PFSK-1 (cell line): ENCODE data around the gene CIITA.

Experiments
- FOXP2 ChIP-seq: optimal IDR thresholded peaks from 2 replicates; pipeline ENCODE3; 2011; ENCODE audit warnings: borderline replicate concordance, control low read depth, inconsistent platforms; ENCODE audit not compliant: insufficient read depth; ENCODE audit errors: extremely low read length, extremely low read depth
- POLR2AphosphoS5 ChIP-seq: IDR thresholded peaks from 2 replicates; pipeline ENCODE4 v1.6.1; 2012; ENCODE audit warnings: low read depth, mild to moderate bottlenecking, control low read depth, low read length, moderate library complexity
- REST ChIP-seq, 2 experiments: IDR thresholded peaks; 2 replicates each; pipeline versions ENCODE4 v1.6.1 to v1.8.0; 2011 to 2012; ENCODE audit warnings: low read depth in 2 of 2, low read length in 2 of 2, control low read depth in 1 of 2, inconsistent platforms in 1 of 2, mild to moderate bottlenecking in 1 of 2, moderate library complexity in 1 of 2; ENCODE audit not compliant: insufficient read depth in 1 of 2
- SIN3A ChIP-seq: IDR thresholded peaks from 2 replicates; pipeline ENCODE4 v1.6.1; 2012; ENCODE audit warnings: mild to moderate bottlenecking, low read length, moderate library complexity, borderline replicate concordance; ENCODE audit not compliant: insufficient read depth
- TAF1 ChIP-seq: IDR thresholded peaks from 2 replicates; pipeline ENCODE4 v1.6.1; 2012; ENCODE audit warnings: low read length, control low read depth, borderline replicate concordance; ENCODE audit not compliant: insufficient read depth

CIITA gene

DNA sequence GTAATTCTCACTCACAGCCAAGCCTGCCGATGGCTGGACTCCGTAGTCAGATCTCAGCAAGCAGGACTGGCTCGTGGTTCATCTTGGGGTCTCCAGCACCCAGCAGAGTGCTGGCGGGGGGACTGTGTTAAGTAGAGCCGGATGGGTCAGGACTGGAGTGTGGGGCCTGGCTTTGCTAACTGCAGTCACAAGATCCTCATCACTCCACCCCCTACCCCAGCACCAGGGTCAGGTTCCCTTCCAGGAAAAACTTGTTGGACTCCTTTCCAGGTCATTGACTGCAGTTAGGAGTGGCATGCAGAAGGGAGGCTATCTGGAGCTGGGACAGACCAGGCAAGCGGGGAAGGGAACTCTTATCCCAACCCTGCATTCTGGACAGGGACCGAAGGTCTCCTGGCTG lies 6.0 kb downstream of the CIITA start:
- TF ChIP-seq FOXP2 (no peak), POLR2AphosphoS5 (no peak), TAF1 (no peak), SIN3A (no peak), REST (IDR thresholded peaks at IDR 0.05; ENCODE audit: insufficient read depth in 1 of 2, low read depth in 2 of 2, low read length in 2 of 2) (no peak)

DNA sequence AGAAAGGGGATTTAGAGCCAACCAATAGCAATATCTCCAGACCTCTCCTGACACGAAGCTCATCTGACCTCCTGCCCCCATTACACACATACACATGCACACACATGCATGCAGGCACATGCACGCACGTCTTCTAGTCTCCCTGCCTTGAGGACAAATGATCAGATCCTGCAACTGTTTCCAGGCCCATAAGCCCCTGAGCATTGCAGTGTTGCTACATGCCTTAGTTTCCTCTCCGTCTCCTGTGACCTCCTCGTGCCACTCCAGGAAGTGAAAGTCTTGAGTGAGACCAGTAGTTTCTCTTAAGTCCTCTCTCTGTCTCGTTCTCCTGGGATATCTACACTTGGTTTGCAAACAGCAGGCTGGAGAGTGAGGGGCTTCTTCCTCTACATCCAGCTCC lies 8.2 kb downstream of the CIITA start:
- TF ChIP-seq POLR2AphosphoS5 (no peak), SIN3A (no peak), REST (IDR thresholded peaks at IDR 0.05; ENCODE audit: insufficient read depth in 1 of 2, low read depth in 2 of 2, low read length in 2 of 2) (no peak), TAF1 (no peak), FOXP2 (no peak)

- TF ChIP-seq FOXP2, result no peak
- no peak for TF ChIP-seq TAF1
- no peak for TF ChIP-seq SIN3A
- TF ChIP-seq REST (IDR thresholded peaks at IDR 0.05; ENCODE audit: insufficient read depth in 1 of 2, low read depth in 2 of 2, low read length in 2 of 2), result no peak
- no peak for TF ChIP-seq POLR2AphosphoS5
Measured at GRCh38 chr16:10888320-10888937, 11.4 kb downstream of the CIITA start.

- TF ChIP-seq TAF1 (no peak), REST (IDR thresholded peaks at IDR 0.05; ENCODE audit: insufficient read depth in 1 of 2, low read depth in 2 of 2, low read length in 2 of 2) (no peak), POLR2AphosphoS5 (no peak), FOXP2 (no peak), SIN3A (no peak)
Measured at GRCh38 chr16:10889855-10890254, 12.9 kb downstream of the CIITA start.

GRCh38 chr16:10892782-10893318 lies 15.8 kb downstream of the CIITA start:
- TF ChIP-seq REST (IDR thresholded peaks at IDR 0.05; ENCODE audit: insufficient read depth in 1 of 2, low read depth in 2 of 2, low read length in 2 of 2), result no peak
